Ovary (tissue), 9 donors: Measurements from ENCODE around the gene DNAJC8. TPM values are rescaled to one million over a fixed set of nuclear protein-coding genes. Genes with fewer than 3 reads are reported as not detected.

ENCODE experiments used
- DNase-seq, 5 donors: peaks; one replicate each; pipeline ENCODE4 v3.0.0-alpha.2; 2019 to 2020
- H3K27ac ChIP-seq, 2 donors: fragments of 200-600 bp; one replicate each; pipeline versions ENCODE4 v1.5.1 to v1.8.0; 2019 to 2022
- H3K27me3 ChIP-seq: fragments of 200-600 bp; one replicate; pipeline ENCODE4 v1.8.0; 2022
- H3K36me3 ChIP-seq: fragments of 200-600 bp; sonication (generic); one replicate; pipeline ENCODE4 v1.5.1; 2019
- H3K4me1 ChIP-seq: one replicate; pipeline ENCODE4 v1.8.1; 2013; ENCODE audit warnings: mild to moderate bottlenecking, moderate library complexity; ENCODE audit not compliant: insufficient read depth
- H3K4me3 ChIP-seq: fragments of 200-600 bp; sonication (generic); one replicate; pipeline ENCODE4 v1.5.1; 2017
- H3K9me3 ChIP-seq, 2 donors: fragments of 200-600 bp in 1 of 2; sonication (generic) in 1 of 2; one replicate each; pipeline versions ENCODE4 v1.5.1 to v1.8.1; 2013 to 2019; ENCODE audit warnings: mild to moderate bottlenecking in 1 of 2, moderate library complexity in 1 of 2
- CTCF ChIP-seq, 3 donors: fragments of 450-650 bp in 2 of 3; fragments of 200-600 bp in 1 of 3; IDR thresholded peaks; one replicate each; pipeline versions ENCODE4 v1.5.1 to v1.8.0; 2016 to 2022; ENCODE audit warnings: antibody characterized with exemption in 3 of 3, mild to moderate bottlenecking in 1 of 3
- EP300 ChIP-seq: sonication (generic); formaldehyde crosslinking; IDR thresholded peaks from one replicate; pipeline ENCODE4 v1.6.1; 2017; ENCODE audit warnings: antibody characterized with exemption
- POLR2A ChIP-seq: fragments of 450-650 bp; IDR thresholded peaks from one replicate; pipeline ENCODE4 v1.6.1; 2017; ENCODE audit warnings: antibody characterized with exemption, mild to moderate bottlenecking, moderate library complexity
- WGBS, 3 donors: extraction: QIAGEN DNeasy Blood & Tissue Kit in 1 of 3; methylation state at CpG; one replicate each; pipeline versions ENCODE4 v1.1.5 to v1.1.7; 2013 to 2017; 5-methylcytosine and 5-hydroxymethylcytosine counted together
- intact Hi-C, 4 donors: fragments of 100-400 bp; cut with DNase I; formaldehyde crosslinking; loops; one replicate each; pipeline versions ENCODE4 v1.11.0 to v1.15.1; 2022 to 2023
- polyA plus RNA-seq, 2 donors: library from polyadenylated mRNA; stranded (reverse); fragments of 200-250 nt in 1 of 2; fragments of 350-450 nt in 1 of 2; fragmentation: Illumina TruSeq in 1 of 2; extraction: RNeasy Lipid Tissue Mini Kit (QIAGEN cat#74804) in 1 of 2; gene quantifications; one replicate each; pipeline ENCODE4 v1.2.3, GENCODE V29; 2013 to 2014
- total RNA-seq, 7 donors: library from RNA; depleted of rRNA in 2 of 7; stranded (reverse); fragments of >200 nt in 2 of 7; fragmentation: NEBNext Ultra II Directional in 3 of 7; extraction: Animal tissue kit (Norgen Biotek cat#: 25700) in 3 of 7; gene quantifications; one replicate each; pipeline versions ENCODE4 v1.1.0 to v1.2.4, GENCODE V29; 2016 to 2023
- donor health status: DM: no; HTN: no; CAD: no; lungs with moderate emphysema.
- donor health status: DM: no; HTN: no; CAD: no.
- donor health status: Bipolar disorder and iron deficiency.
- donor health status: DM: yes; HTN: yes; CAD: no.
- donor health status: DM: no; HTN: no; CAD: no.
- donor health status: DM: yes; HTN: yes; CAD: no.

DNAJC8 gene
- total and polyA plus RNA-seq, 9 donors, result 61.2 to 181 (median 77.9) TPM

- Histone ChIP-seq H3K9me3 (no peaks in the 10 kb centered on the region), H3K36me3 (no peaks in the 10 kb centered on the region), H3K27me3 (no peaks in the 10 kb centered on the region), H3K27ac (no peak overlapping the region), H3K4me3 (no peak overlapping the region), H3K4me1 (no peaks in the 10 kb centered on the region)
- intact Hi-C loops, result no loop called here
- TF ChIP-seq EP300 (no peak), POLR2A (no peak)
- 92 to 98% (median 97%) methylated on average over 7 of the region's 7 CpGs for WGBS, 3 donors
- no peak for DNase-seq
These were observed 61.6 kb downstream of the DNAJC8 start for GRCh38 chr1:28171246-28171645.

- no peak overlapping the region for H3K4me3 ChIP-seq
- H3K27me3 ChIP-seq, result no peaks in the 10 kb centered on the region
- H3K36me3 ChIP-seq, result no peaks in the 10 kb centered on the region
- DNase-seq, result no peak
- no peaks in the 10 kb centered on the region for H3K9me3 ChIP-seq
- 98 to 100% (median 99%) methylated on average over 2 of the region's 2 CpGs for WGBS, 3 donors
- no peaks in the 10 kb centered on the region for H3K4me1 ChIP-seq
- intact Hi-C loops, result no loop called here
- TF ChIP-seq EP300 (no peak), CTCF (IDR thresholded peaks at IDR 0.05) (no peak), POLR2A (no peak)
- H3K27ac ChIP-seq, result no peak overlapping the region
These were observed 62.7 kb downstream of the DNAJC8 start for GRCh38 chr1:28170001-28170596.

GRCh38 chr1:28163496-28164161 is 69.2 kb downstream of the DNAJC8 start:
- TF ChIP-seq EP300 (no peak), CTCF (IDR thresholded peaks at IDR 0.05) (no peak), POLR2A (no peak)
- H3K4me3 ChIP-seq, result no peak overlapping the region
- WGBS, 3 donors, result 22 to 29% (median 28%) methylated on average over 4 of the region's 4 CpGs
- no peaks in the 10 kb centered on the region for H3K9me3 ChIP-seq
- H3K27me3 ChIP-seq, result no peaks in the 10 kb centered on the region
- H3K27ac ChIP-seq, result no peak overlapping the region
- DNase-seq, result peak in 2 of 5 donors; percentile 42 to 43
- H3K36me3 ChIP-seq, result no peaks in the 10 kb centered on the region
- intact Hi-C loops, result no loop called here
- peaks cover 5% of the 10 kb centered on the region for H3K4me1 ChIP-seq

- 92 to 93% (median 93%) methylated on average over 7 of the region's 7 CpGs for WGBS, 3 donors
- H3K36me3 ChIP-seq, result no peaks in the 10 kb centered on the region
- H3K27me3 ChIP-seq, result no peaks in the 10 kb centered on the region
- no peak overlapping the region for H3K4me3 ChIP-seq
- TF ChIP-seq POLR2A, result no peak
- no peak for TF ChIP-seq EP300
- no peak for TF ChIP-seq CTCF (IDR thresholded peaks at IDR 0.05)
- H3K27ac ChIP-seq, result no peak overlapping the region
- intact Hi-C loops, result no loop called here
- H3K4me1 ChIP-seq, result peaks cover 5% of the 10 kb centered on the region
- DNase-seq, result no peak
- H3K9me3 ChIP-seq, result no peaks in the 10 kb centered on the region
These were observed 70.7 kb downstream of the DNAJC8 start for GRCh38 chr1:28162151-28162550.

GRCh38 chr1:28161751-28162150 is 71.1 kb downstream of the DNAJC8 start:
- Histone ChIP-seq H3K4me3 (no peak overlapping the region), H3K27ac (no peak overlapping the region), H3K27me3 (no peaks in the 10 kb centered on the region), H3K9me3 (no peaks in the 10 kb centered on the region), H3K4me1 (peaks cover 5% of the 10 kb centered on the region), H3K36me3 (no peaks in the 10 kb centered on the region)
- DNase-seq, result no peak
- TF ChIP-seq CTCF (IDR thresholded peaks at IDR 0.05), result no peak
- TF ChIP-seq EP300, result no peak
- 92 to 95% (median 94%) methylated on average over 3 of the region's 3 CpGs for WGBS, 3 donors
- intact Hi-C loops, result no loop called here
